ENCODE data around the gene PCED1B. TPM values are rescaled to one million over a fixed set of nuclear protein-coding genes. Genes with fewer than 3 reads are reported as not detected.

The PCED1B gene
- total RNA-seq, 1 donor from 2014 or later, result 3.1 TPM

DNA sequence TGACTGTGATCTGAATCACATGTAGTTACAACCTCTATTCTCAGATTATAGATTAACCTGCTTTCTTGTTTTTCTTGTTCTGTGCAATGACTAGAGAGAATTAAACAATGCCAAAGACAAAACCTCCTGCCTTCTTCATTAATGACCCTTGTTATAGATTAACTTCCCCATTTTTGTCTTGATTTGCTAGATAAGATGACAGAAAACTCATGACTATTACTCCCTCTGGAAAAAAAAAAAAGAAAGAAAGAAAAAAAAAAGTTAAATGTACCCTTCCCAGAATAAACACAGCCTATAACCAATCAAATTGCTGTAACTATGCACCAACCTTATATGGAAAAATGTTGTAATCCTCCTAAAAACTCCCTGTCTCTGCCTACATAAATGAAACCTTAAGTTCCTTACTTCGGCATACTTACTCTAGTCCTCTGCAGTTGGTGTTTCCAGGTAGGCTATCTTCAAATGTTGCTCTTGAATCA is 41.1 kb upstream of the PCED1B start:
- Histone ChIP-seq H3K27ac (no peak overlapping the region), H4K20me1 (ENCODE audit: low read depth) (no peaks in the 10 kb centered on the region), H3K4me3 (no peak overlapping the region), H3K9ac (no peak overlapping the region), H3K36me3 (no peaks in the 10 kb centered on the region), H3K4me1 (no peaks in the 10 kb centered on the region), H3K27me3 (no peaks in the 10 kb centered on the region), H3K79me2 (ENCODE audit: low read depth) (no peaks in the 10 kb centered on the region), H3K4me2 (no peak overlapping the region), H2AFZ (replicated peaks) (no peak overlapping the region), H3K9me3 (ENCODE audit: low read depth) (no peaks in the 10 kb centered on the region), H3F3A (ENCODE audit: low read depth) (no peaks in the 10 kb centered on the region)
- no peaks in the 10 kb centered on the region for H3K27me3 Mint-ChIP-seq (ENCODE audit: insufficient read depth, low read depth)
- no peak overlapping the region for H3K27ac Mint-ChIP-seq
- DNase-seq (ENCODE audit: low spot score), result no peak
- H3K9me3 Mint-ChIP-seq, result no peaks in the 10 kb centered on the region
- no peaks in the 10 kb centered on the region for H3K36me3 Mint-ChIP-seq
- TF ChIP-seq EZH2 (IDR thresholded peaks at IDR 0.05) (no peak), EZH2phosphoT487 (IDR thresholded peaks at IDR 0.05) (no peak)
- TF ChIP-seq, protein P1, sequence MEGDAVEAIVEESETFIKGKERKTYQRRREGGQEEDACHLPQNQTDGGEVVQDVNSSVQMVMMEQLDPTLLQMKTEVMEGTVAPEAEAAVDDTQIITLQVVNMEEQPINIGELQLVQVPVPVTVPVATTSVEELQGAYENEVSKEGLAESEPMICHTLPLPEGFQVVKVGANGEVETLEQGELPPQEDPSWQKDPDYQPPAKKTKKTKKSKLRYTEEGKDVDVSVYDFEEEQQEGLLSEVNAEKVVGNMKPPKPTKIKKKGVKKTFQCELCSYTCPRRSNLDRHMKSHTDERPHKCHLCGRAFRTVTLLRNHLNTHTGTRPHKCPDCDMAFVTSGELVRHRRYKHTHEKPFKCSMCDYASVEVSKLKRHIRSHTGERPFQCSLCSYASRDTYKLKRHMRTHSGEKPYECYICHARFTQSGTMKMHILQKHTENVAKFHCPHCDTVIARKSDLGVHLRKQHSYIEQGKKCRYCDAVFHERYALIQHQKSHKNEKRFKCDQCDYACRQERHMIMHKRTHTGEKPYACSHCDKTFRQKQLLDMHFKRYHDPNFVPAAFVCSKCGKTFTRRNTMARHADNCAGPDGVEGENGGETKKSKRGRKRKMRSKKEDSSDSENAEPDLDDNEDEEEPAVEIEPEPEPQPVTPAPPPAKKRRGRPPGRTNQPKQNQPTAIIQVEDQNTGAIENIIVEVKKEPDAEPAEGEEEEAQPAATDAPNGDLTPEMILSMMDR (IDR thresholded peaks at IDR 0.05), result no peak
- no peak overlapping the region for H3K4me3 Mint-ChIP-seq
- no peaks in the 10 kb centered on the region for H3K4me1 Mint-ChIP-seq

DNA sequence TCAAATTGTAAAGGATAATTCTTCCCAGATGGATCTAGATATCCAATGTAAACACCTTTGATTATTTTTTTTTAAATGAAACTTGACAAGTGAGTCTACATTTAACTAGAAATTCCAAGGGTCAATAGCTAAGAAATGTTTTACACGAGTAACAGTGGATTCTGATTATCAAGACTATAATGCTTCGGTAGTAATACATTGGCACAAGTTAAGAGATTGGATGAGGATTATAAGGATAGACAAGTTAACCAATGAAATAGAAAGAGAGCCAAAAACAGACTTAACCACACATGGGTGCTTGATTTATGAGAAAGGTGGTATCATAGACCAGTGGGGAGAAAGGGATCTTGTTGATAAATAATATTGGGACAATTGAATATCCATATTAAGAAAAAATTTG is 40.3 kb upstream of the PCED1B start:
- Mint-ChIP-seq H3K27ac (no peak overlapping the region), H3K27me3 (ENCODE audit: insufficient read depth, low read depth) (no peaks in the 10 kb centered on the region)
- H3K4me1 ChIP-seq, result no peaks in the 10 kb centered on the region

DNA sequence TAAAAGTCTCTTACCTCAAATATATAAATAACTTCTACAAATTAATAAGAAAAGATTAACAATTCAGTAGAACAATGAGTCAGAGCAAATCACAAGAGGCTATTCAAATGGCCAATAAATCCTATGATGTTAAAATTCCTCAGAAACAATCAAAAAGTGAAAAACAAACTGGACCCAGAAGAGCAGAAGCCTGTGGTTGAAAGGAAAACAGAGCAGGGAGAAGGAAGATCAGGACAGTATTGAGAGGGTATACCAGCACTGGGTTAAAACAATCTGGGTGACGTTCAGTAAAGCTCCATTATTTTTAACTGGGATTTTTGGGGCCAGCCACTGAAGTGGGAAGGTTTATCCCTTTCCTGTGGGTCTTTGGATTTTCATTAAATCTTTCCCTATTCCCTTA is 39.7 kb upstream of the PCED1B start:
- H3K27me3 ChIP-seq, result no peaks in the 10 kb centered on the region
- Mint-ChIP-seq H3K27me3 (ENCODE audit: insufficient read depth, low read depth) (no peaks in the 10 kb centered on the region), H3K9me3 (peaks cover 2% of the 10 kb centered on the region), H3K4me3 (no peak overlapping the region), H3K36me3 (no peaks in the 10 kb centered on the region), H3K27ac (no peak overlapping the region), H3K4me1 (no peaks in the 10 kb centered on the region)
- DNase-seq (ENCODE audit: low spot score), result no peak
- no peak overlapping the region for H3K4me3 ChIP-seq
- TF ChIP-seq EZH2 (IDR thresholded peaks at IDR 0.05) (no peak), EZH2phosphoT487 (IDR thresholded peaks at IDR 0.05) (no peak)
- TF ChIP-seq, protein P1 (IDR thresholded peaks at IDR 0.05), result no peak
- H3K79me2 ChIP-seq (ENCODE audit: low read depth), result no peaks in the 10 kb centered on the region
- H3F3A ChIP-seq (ENCODE audit: low read depth), result no peaks in the 10 kb centered on the region
- H3K9ac ChIP-seq, result no peak overlapping the region
- H3K9me3 ChIP-seq (ENCODE audit: low read depth), result no peaks in the 10 kb centered on the region
- H4K20me1 ChIP-seq (ENCODE audit: low read depth), result no peaks in the 10 kb centered on the region
- no peaks in the 10 kb centered on the region for H3K36me3 ChIP-seq
- no peak overlapping the region for H3K27ac ChIP-seq
- peak overlapping the region; percentile 36 for H2AFZ ChIP-seq (replicated peaks)
- H3K4me1 ChIP-seq, result no peaks in the 10 kb centered on the region
- no peak overlapping the region for H3K4me2 ChIP-seq

More for the DNA sequence above, 40.3 kb upstream of the PCED1B start:
- Mint-ChIP-seq H3K36me3 (no peaks in the 10 kb centered on the region), H3K4me3 (no peak overlapping the region), H3K4me1 (no peaks in the 10 kb centered on the region), H3K9me3 (peaks cover 2% of the 10 kb centered on the region)
- no peaks in the 10 kb centered on the region for H4K20me1 ChIP-seq (ENCODE audit: low read depth)
- no peaks in the 10 kb centered on the region for H3F3A ChIP-seq (ENCODE audit: low read depth)
- no peak overlapping the region for H2AFZ ChIP-seq (replicated peaks)
- no peak overlapping the region for H3K4me2 ChIP-seq
- H3K36me3 ChIP-seq, result no peaks in the 10 kb centered on the region
- H3K4me3 ChIP-seq, result no peak overlapping the region
- no peaks in the 10 kb centered on the region for H3K79me2 ChIP-seq (ENCODE audit: low read depth)
- no peaks in the 10 kb centered on the region for H3K27me3 ChIP-seq
- TF ChIP-seq EZH2phosphoT487 (IDR thresholded peaks at IDR 0.05), result no peak
- TF ChIP-seq, protein P1 (IDR thresholded peaks at IDR 0.05), result no peak
- TF ChIP-seq EZH2 (IDR thresholded peaks at IDR 0.05), result no peak
- no peaks in the 10 kb centered on the region for H3K9me3 ChIP-seq (ENCODE audit: low read depth)
- no peak overlapping the region for H3K27ac ChIP-seq
- H3K9ac ChIP-seq, result no peak overlapping the region
- DNase-seq (ENCODE audit: low spot score), result no peak

All from neural progenitor cell (in vitro differentiated cells).